Measurements from ENCODE around the gene FAM222B. TPM values are rescaled to one million over a fixed set of nuclear protein-coding genes. Genes with fewer than 3 reads are reported as not detected.
A peak's percentile ranks its signal among the peaks of the same experiment; 100 is the strongest.

Gene FAM222B
- total and polyA plus RNA-seq, 2 of the 4 experiments (the other 2 are of a cell fraction): 2.5 to 10.8 TPM

DNA sequence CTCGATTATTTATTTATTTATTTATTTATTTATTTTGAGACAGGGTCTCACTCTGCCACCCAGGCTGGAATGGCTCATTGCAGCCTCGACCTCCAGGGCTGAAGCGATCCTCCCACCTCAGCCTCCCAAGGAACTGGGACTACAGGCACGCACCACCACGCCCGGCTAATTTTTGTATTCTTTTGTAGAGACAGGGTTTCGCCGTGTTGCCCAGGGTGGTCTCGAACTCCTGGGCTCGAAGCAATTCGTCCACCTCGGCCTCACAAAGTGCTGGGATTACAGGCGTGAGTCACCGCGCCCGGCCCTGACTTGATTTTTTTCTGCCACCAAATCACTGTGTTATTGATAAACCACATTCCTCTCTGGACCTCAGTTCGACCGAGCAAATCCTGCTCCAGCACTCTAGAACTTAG is 123.6 kb downstream of the FAM222B start:
- BruUV-seq (replicated peaks): no TSS peak
- H2BK5ac ChIP-seq (ENCODE audit: low read depth, low read length, poor library complexity, severe bottlenecking): peak overlapping the region; percentile 99
- intact Hi-C loops (cut with micrococcal nuclease): no loop called here

More for the DNA sequence above, 123.6 kb downstream of the FAM222B start:
- 22% methylated on average over 12 of the region's 18 CpGs; no CpG with 5 or more reads in 1 of the 2 experiments for WGBS, 2 experiments (ENCODE audit: extremely low coverage in 2 of 2, insufficient read length in 1 of 2)
- Histone ChIP-seq H3K4me2 (ENCODE audit: low read depth, low read length) (peak overlapping the region; percentile 92), H3K14ac (replicated peaks; ENCODE audit: low read depth, low read length) (peak overlapping the region; percentile 89), H4K5ac (ENCODE audit: low read depth, low read length) (peak overlapping the region; percentile 97), H4K8ac (ENCODE audit: low read depth in 2 of 2, low read length in 2 of 2) (peak overlapping the region; percentile 92 to 94), H3K9me3 (ENCODE audit: control insufficient read depth, insufficient read depth, low read length) (no peaks in the 10 kb centered on the region), H3K36me3 (ENCODE audit: control insufficient read depth, insufficient read depth, low read length) (peaks cover 45% of the 10 kb centered on the region), H3K9ac (ENCODE audit: low read depth, low read length) (peak overlapping the region; percentile 74), H3K56ac (ENCODE audit: extremely low read depth, insufficient read depth, low read length) (peak overlapping the region; percentile 96), H3K4me3 (ENCODE audit: insufficient read depth, low read depth, low read length) (peak overlapping the region; percentile 22), H2AFZ (replicated peaks; ENCODE audit: low read length, poor library complexity) (peak overlapping the region; percentile 87), H3K23ac (ENCODE audit: low read depth, low read length) (peak overlapping the region; percentile 95), H2AK5ac (ENCODE audit: low read depth, low read length) (peak overlapping the region; percentile 100), H2BK20ac (ENCODE audit: low read depth, low read length) (peak overlapping the region; percentile 91), H3K79me1 (ENCODE audit: low read depth in 1 of 2, low read length in 2 of 2) (peaks cover 13 to 62% of the 10 kb centered on the region in 2 experiments; a peak in 3 of 4 replicates), H4K91ac (ENCODE audit: insufficient read depth, low read depth, low read length) (peak overlapping the region; percentile 96), H2BK15ac (ENCODE audit: low read depth, low read length) (peak overlapping the region; percentile 99), H2BK120ac (ENCODE audit: low read depth, low read length) (peak overlapping the region; percentile 96), H3K4me1 (ENCODE audit: control insufficient read depth, insufficient read depth, low read length) (peaks cover 13% of the 10 kb centered on the region), H2AK9ac (replicated peaks; ENCODE audit: low read depth, low read length, poor library complexity) (peak overlapping the region; percentile 97), H4K20me1 (ENCODE audit: insufficient read depth, low read length) (peaks cover 52% of the 10 kb centered on the region), H3K18ac (ENCODE audit: low read depth, low read length) (peak overlapping the region; percentile 98), H3K27ac (ENCODE audit: insufficient read depth, low read length) (peak overlapping the region; percentile 98), H3K4ac (ENCODE audit: low read depth, low read length) (peak overlapping the region; percentile 99), H3K27me3 (ENCODE audit: control insufficient read depth, insufficient read depth, low read length) (no peaks in the 10 kb centered on the region), H3K9me1 (ENCODE audit: insufficient read depth, low read length) (peaks cover 15% of the 10 kb centered on the region; the same call in 1 of the 2 replicates)
- dilution Hi-C loops (cut with HindIII; ENCODE audit: low sequenced_read_pairs, unreplicated experiment): no loop called here
- ATAC-seq (ENCODE audit: low read depth) (no peak), DNase-seq (no peak)
- in situ Hi-C loops (cut with MboI; ENCODE audit: low sequenced_read_pairs): no loop called here
- no peak for TF ChIP-seq RAD21 (IDR thresholded peaks at IDR 0.05; ENCODE audit: low read length)
- peak; percentile 31; the same call in 1 of the 2 replicates for TF ChIP-seq FOS (IDR thresholded peaks at IDR 0.05; ENCODE audit: low read depth, low read length)
- TF ChIP-seq POLR2A (IDR thresholded peaks at IDR 0.05; ENCODE audit: low read depth, low read length): no peak
- no peak for TF ChIP-seq CEBPB (IDR thresholded peaks at IDR 0.05; ENCODE audit: low read depth, low read length)
- ChIA-PET CTCF (interaction anchor here (0.9 to 1.0 kb wide), 2 partner anchors 26 to 51 kb away, joined by 3 to 4 read pairs; no protein-coding TSS in a partner anchor), POLR2A (ENCODE audit: unreplicated experiment) (interaction anchor here (0.6 to 1.5 kb wide), 4 partner anchors 8 to 233 kb away, joined by 3 to 6 read pairs (median 3); no protein-coding TSS in a partner anchor)

All from IMR-90 (cell line).